Measurements from ENCODE around the gene SLC40A1. TPM values are rescaled to one million over a fixed set of nuclear protein-coding genes. Genes with fewer than 3 reads are reported as not detected.

Gene SLC40A1
- total and polyA plus RNA-seq, 10 of the 15 experiments (the other 5 are each of a cell fraction or from before 2014, with no cell fraction given) = 0.01 to 0.38 (median 0.08) TPM; not detected in 7

- no peak for TF ChIP-seq CEBPZ (IDR thresholded peaks at IDR 0.05; ENCODE audit: low read depth, low read length)
- TF ChIP-seq USF2 (IDR thresholded peaks at IDR 0.05; ENCODE audit: borderline replicate concordance, low read depth, low read length) = no peak
- no peak for TF ChIP-seq ZNF592 (IDR thresholded peaks at IDR 0.05)
- TF ChIP-seq NKRF (conservative IDR thresholded peaks at IDR 0.05) = no peak
- TF ChIP-seq RB1 (IDR thresholded peaks at IDR 0.05; ENCODE audit: borderline replicate concordance) = no peak
- TF ChIP-seq SMAD1 (IDR thresholded peaks at IDR 0.05; ENCODE audit: low read depth, partially characterized antibody) = no peak
- TF ChIP-seq STAT3 (IDR thresholded peaks at IDR 0.05; ENCODE audit: low read depth, low read length) = no peak
- no peak for TF ChIP-seq ZZZ3 (IDR thresholded peaks at IDR 0.05; ENCODE audit: control insufficient read depth, insufficient read length, low read depth)
- no peak for TF ChIP-seq FOXK2 (IDR thresholded peaks at IDR 0.05)
- no peak for TF ChIP-seq ATF2 (IDR thresholded peaks at IDR 0.05; ENCODE audit: low read length)
Measured at GRCh38 chr2:189566046-189566445, 14.5 kb downstream of the SLC40A1 start (continued).

Data from GM12878 (cell line).